NCI-H345 treated with DMSO at 0.1 percent for 48 hours (cell line): ENCODE results near the gene ST6GALNAC6.
"Not testable (repeated sequence)": the region's sequence is repeated elsewhere in the genome, so short reads cannot be mapped to it uniquely, and the experiment has no call there.

Source experiments
- DNase-seq: peaks from one replicate; lab custom pipeline; 2025; ENCODE audit not compliant: unreplicated experiment; lab: John Stamatoyannopoulos, UW

ST6GALNAC6 gene

GRCh38 chr9:127858041-127858512 is 41.3 kb downstream of the ST6GALNAC6 start:
- DNase-seq = no peak

DNA sequence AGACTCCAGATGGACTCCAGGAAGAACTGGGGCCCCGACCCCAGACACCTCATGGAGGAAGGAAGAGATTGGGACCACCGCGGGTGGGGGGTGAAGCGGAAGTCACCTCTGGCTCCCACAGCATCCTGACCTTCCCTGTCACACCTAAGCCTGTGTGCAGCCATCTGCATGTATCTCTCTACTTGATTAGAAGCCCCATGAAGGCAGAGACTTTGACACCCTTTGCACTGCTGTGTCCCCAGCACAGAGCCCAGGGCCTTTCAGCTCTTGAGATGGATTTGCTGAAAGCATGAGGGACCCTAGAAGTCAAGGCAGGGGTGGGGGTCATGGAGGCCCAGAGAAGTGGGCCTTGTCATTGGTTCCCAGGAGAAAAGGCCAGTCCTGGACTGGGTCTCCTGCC is 42.1 kb downstream of the ST6GALNAC6 start:
- no peak for DNase-seq

- no peak for DNase-seq
Measured at GRCh38 chr9:127856729-127857116, 42.7 kb downstream of the ST6GALNAC6 start.

DNA sequence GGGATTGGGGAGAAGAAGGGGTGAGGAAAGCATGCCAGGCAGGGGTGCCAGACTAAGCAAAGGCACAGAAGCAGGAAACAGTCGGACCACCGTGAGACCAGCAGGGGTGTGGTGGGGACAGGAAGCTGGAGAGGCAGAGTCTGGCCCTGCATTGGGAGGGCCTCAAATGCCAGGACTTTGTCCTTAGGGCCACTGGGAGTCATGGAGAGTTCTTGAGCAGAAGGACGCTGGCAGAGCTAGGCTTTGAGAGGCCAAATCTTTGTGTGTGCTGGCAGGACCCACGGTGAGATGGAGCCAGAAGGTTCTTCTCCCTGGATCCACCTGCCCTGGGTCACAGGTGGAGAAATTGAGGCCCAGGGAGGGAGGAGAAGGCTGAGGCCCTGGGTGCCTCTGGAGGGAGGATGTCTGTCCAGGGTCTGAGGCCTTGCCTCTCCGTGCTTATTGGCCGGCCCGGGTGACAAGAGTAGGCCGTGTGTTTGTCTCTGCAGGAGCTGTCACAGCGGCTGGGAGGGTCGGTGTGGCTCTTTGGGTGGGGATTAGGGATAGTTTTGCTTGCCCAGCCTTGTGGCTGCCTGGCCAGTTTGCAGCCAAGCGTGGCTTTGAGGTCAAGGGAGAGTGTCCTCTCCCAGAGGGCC is 43.2 kb downstream of the ST6GALNAC6 start:
- no peak for DNase-seq

GRCh38 chr9:127855522-127855921 is 43.9 kb downstream of the ST6GALNAC6 start:
- no peak for DNase-seq

DNA sequence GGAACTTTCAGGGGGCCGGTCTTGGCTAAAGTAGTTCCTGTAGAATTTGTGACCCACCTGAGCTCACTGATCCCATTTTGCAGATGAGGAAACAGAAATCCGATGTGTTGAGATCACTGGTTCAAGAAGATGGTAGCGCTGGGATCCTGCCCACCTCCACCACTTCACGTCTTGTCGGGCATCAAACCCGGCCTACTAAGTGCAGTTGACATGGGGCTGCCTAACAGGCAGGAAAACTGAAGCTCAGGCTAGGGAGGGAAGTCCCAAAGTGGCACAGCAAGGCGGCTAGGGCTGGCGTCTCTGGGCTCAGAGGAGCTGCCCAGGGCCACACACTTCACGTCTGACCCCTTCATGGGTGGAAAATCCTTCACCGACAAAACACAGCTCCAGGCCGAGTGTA is 44.4 kb downstream of the ST6GALNAC6 start:
- DNase-seq = no peak

- DNase-seq = no peak
Measured at GRCh38 chr9:127854184-127854806, 45.1 kb downstream of the ST6GALNAC6 start, which contains the start of gene ENG. TSS of gene ENG (minus strand) at chr9:127854658. CDS start at chr9:127854355, 303 bp downstream.

DNA sequence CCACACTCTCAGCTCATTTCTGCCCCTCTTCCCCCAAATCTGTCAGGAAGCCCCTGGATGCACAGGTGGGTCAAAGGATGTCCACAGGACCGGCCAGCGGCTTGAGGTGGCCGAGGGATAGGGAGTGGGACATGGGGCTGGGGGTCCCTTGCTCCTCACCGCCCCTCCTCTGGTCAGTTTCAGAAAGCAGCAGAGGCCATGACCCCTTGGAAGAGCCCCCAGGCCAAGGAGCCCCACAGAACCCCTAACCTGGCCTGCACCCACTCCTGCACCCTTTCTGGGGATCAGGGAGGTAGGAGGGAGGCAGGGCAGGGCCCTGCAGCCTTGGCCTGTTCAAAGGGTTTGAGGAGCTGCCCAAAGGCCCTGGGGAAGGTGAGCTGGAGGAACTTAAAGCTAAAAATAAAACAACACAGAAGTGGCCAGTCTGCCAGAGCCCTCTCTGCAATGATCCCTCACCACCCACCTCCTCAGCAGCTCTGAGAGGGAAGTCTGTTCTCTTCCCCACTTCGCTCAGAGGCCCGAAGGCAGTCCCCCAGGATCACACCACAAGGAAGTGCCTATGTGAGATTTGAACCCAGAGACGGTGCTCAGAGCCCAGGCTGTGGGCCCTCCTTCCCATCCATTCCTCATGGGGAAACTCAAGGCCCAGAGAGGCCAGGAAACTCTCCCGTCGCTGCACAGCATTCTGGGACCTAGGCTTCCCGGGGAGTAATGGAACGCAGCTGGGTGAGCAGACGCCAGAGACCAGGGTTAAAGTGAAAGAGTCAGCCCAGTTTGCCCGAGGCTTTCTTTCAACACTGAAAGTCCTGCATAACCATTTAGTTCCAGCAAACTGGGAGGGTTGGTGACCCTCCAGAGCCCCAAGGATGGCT is 45.9 kb downstream of the ST6GALNAC6 start:
- DNase-seq = no peak

GRCh38 chr9:127852829-127853228 is 46.6 kb downstream of the ST6GALNAC6 start:
- DNase-seq = no peak

DNA sequence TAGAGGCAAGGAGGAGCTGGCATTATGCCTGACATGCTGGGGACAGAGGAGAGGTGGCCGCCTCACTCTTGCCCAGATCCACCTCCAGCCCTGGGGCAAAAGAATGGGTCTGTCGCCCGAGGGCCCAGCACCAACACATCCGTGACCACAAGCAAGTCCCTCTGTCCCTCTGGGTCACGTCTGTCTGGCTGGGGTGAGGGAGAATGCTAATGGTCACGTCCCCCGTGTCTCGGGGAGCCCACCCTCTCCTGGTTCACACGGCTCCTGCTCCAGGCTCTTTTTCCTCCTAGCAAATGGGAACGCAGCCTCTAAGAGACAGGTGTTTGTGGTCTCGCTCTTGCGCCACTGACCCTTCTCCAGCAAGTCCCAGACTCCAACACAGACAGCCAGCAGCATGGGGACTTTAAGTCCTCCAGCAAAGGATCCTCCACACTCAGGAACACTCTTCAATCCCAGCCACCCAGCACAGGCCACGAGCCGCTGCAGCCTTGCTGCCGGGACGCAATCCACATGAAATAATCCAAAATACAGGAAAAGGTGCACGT is 49.0 kb downstream of the ST6GALNAC6 start:
- no peak for DNase-seq

DNA sequence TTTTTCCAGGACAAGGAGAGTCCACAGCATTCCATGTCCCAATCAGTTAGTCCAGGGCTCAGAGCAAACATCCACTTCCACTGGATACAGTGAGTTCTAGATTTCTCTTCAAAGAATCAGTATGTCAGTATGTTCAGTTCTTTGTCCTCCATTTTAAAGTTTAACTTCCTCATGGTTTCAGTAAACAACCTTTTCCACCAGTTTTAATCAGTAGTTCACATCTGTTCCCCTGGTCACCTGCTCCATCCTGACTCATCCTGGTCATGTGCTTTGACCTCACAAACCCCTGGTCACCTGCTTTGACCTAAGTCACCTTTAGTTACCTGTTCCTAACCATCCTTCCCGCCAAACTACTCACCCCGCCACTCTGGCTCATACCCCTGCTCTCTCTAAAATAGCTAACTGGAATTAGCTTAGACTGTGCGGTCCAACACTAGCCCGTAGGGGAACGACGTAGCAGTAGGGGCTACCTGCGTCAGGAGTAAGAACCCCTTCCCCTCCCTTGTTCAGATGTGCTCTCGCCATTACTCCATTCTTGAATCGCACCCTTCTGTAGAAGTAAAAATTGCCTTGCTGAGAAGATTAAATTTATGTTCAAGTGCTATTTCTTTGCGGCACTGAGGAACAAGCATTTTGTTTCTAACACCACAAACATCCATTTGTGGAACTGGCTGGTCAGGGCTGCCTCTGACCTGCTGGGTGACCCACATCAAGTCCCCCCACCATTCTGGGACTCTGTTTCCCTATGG is 50.5 kb downstream of the ST6GALNAC6 start:
- DNase-seq = no peak

DNA sequence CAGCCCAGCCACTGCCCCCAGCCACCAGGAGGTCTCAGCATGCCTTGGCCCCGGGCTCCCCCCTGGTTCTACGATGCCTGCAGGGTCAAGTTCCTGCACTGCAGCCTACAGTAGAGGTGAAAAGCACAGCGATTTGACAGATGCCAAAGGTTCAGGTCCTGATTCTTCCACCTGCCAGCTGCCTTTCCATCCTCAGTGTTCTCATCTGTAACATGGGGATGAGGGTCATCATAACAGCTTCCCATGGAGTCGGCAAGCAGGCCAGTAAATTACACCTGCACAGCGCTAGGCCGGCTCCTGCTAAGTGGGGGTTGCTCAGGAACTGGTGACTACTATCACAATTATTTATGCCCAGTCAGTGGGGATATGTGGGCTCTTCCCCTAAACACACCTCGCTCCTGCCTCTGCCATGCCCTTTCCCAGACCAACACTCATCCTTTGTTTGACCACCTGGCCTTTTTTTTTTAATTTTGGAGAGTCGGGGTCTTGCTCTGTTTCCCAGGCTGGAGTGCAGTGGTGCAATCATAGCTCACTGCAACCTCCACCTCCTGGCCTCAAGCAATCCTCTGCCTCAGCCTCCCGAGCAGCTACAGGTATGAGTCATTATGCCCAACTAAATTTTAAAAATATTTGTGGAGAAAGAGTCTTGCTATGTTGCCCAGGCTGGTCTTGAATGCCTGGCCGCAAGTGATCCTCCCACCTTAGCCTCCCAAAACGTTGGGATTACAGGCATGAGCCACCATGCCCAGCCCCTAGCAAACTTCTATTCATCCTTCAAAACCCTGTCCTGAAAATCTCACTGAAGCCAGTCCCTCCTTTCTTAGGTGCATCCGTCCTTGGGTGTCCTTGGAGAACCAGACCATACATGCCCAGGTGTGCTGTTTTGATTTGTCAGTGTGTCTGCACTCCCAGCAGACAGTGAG is 51.3 kb downstream of the ST6GALNAC6 start:
- no peak for DNase-seq

GRCh38 chr9:127847178-127847510 is 52.3 kb downstream of the ST6GALNAC6 start:
- DNase-seq = no peak

DNA sequence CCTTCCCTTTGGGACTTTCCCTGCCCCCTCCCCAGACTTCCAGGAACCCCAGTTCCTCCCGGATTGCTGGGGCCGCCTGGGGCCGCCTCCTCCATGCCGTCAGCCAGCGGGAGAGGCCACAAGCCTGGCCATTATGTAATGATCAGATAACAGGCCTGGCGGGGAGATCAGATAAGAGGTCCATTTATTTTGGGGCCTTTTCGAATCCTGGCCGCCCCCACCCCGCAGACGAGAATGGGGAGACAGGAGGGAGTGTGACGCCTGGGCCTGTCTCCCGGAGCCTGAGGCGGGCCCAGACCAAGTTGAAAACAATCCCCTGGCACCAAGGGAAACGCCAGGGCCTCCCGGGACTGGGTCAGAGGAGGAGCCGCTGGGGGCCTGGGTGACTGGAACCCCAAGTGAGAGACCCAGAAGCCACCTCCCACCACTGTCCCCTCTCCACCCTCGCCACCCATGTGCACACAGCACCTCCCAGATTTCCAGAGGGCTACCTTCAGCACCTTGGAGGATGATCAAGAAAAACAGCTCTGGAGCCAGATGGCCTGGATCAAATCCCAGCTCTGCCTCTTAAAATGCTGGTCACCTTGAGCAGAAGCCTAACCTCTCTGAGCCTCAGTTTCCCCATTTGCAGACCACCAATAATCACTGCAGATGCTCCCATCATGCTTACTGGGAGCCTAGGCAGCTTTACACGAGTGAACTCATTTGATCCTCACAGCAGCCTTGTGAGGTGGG is 52.8 kb downstream of the ST6GALNAC6 start:
- DNase-seq = no peak

DNA sequence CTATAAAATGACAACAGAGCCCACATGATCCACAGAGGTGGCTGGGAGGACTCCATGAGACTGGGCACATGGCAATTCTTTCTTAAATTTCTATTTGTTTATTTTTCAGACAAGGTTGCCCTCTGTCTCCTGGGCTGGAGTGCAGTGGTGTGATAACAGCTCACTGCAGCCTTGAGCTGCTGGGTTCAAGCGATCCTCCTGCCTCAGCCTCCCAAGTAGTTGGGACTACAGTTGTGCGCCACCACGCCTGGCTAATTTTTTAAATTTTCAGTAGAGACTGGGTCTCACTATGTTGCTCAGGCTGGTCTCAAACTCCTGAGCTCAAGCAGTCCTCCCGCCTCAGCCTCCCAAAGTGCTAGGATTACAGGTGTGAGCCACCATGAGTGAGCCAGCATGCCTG is 53.8 kb downstream of the ST6GALNAC6 start:
- not testable (repeated sequence) for DNase-seq

GRCh38 chr9:127844821-127845359 is 54.5 kb downstream of the ST6GALNAC6 start:
- no peak for DNase-seq

DNA sequence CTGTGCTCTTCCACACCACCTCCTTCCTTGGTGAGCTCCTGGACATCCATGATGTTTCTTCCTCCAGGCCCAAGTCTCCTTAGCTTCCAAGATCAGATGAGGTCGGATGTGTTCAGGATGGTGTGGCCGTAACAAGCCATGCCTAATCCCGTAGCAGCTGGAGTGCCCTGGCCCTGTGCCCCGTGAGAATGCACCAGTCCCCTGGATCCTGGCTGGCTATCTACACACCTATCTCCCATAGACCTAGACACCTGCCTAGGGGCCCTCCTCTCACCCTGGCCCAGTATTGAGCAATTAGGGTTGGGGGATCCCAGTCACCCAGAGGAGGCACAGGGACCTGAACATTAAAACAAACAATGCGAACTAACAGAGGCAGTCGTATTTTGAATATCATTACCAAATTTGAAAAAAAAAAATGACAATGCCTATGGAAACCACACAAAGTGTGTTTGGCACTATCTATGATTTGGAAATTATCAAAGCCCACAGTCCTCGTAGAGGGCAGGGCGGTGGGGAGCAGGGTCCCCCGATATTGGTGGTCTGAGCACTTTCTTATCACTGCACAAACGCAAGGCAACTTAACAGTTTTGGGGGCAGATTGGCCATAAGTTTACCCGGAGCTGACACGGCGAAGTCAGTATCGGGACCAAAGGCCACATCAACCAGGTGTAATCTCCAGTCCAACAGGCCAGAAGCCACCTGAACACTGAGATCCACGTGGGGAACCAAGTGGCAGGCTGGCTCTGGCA is 58.1 kb downstream of the ST6GALNAC6 start:
- DNase-seq = no peak

DNA sequence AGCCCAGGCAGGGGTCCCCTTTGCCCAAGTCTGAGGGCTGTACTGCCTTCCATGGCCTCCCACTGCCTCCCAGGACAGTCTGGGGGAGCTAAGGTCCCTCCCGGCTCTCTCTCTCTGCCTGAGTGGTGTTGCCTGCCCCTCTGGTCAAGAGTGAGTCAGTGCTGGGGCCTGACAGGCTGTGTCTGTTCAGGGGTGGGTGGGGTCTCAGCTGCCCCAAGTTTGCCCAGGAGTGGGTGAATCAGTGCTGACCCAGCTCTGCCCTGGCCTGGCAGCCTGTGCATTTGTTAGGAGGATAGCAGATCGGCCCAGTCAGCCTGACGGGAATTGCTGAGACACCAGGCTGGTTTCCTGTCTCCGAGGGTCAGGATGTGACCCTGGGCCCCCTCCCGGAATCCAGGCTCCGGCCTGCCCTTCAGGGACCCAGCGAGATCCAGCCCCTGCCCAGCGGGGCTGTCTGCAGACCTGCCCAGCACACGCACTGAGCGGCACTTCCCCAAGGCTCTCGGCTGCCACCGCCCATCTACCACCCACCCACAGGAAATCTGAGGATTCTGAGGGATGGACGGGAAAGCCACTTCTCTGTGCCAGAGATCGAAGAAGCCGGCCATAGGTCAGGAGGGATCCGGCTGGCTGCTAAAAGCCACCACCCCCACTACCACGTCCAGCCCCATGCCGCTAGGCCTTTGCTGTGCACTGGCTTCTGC is 60.9 kb downstream of the ST6GALNAC6 start:
- DNase-seq = no peak
